Superior temporal gyrus (tissue), 1 donor: ENCODE data around the gene PARD3.
"Not testable (repeated sequence)": the region's sequence is repeated elsewhere in the genome, so short reads cannot be mapped to it uniquely, and the experiment has no call there.

Experiments used
- DNase-seq: peaks from one replicate; pipeline ENCODE4 v3.0.0-alpha.2; 2016; ENCODE audit errors: extremely low spot score

PARD3 gene

GRCh38 chr10:34467364-34467763 lies 347.7 kb downstream of the PARD3 start:
- DNase-seq = no peak

DNA sequence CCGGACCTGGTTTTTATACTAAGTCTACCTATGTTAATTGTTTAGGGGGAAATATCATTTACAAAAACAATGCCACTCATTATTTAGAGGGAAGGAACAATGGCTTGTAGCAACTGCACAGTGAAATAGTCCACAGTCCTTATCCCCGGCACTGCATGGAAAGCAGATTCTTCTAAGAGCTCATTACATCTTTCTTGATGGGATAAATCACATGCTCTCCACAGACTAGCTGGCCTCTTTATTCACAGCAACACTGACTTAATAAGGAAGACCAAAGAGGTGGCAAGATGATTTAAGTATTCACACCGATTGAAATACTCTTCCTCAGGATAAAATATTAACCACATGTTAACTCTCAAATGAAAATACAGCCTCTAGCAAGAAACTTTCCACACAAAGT lies 349.4 kb downstream of the PARD3 start:
- DNase-seq = no peak

GRCh38 chr10:34464591-34464990 lies 350.5 kb downstream of the PARD3 start:
- no peak for DNase-seq

DNA sequence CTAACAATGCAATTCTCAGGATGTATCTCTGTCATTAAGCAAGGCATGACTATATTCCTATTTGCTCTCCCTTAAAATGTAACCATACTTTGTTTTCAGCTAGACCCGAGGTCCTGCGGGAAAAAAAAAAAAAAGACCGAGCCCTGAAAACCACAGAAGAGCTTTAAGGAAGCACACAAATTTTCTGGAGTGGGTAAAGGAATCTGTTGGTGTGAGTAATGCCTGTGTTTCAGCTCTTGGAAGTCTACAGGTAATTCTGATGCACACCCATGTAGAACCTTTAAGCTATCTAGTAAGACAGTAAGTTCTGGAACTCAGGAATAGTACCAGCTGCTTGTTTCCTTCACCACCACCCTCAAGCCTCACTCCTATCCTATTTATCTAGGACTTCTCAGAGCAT lies 351.1 kb downstream of the PARD3 start:
- no peak for DNase-seq

DNA sequence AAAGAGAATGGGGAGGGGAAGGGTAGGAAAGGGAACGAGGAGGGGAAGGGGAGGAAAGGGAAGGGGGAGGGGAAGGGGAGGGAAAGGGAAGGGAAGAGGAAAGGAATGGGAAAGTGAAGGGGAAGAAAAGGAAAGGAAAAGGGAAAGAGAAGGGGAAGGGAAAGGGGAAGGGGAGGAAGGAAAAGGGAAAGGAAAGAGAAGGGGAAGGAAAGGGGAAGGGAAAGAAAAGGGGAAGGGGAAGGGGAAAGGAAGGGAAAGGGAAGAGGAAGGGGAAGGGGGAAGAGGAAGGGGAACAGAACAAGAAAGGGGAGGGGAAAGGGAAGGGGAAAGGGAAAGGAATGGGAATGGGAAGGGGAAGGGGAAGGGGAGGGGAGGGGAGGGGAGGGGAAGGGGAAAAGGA lies 352.1 kb downstream of the PARD3 start:
- no peak for DNase-seq

DNA sequence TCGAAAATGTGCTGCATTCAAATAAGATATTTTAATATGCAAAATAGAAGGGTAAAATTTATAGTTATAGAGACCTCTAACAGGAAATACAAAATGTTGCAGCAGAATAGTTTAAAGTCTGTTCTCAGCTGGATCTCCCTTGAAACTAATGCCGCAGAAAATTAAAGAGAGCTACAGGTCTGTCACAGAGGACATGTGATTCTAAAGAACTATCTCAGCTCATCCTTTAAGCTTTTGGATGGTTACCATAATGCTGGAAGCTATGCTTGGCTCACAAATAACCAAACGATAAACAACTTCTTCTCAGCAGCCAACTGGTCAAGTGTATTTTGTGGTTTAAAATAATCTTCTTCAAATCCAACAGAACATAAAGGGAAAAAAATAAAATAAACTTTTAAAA lies 353.0 kb downstream of the PARD3 start:
- DNase-seq = no peak

- no peak for DNase-seq
Observed at GRCh38 chr10:34454590-34455261, 360.4 kb downstream of the PARD3 start.

GRCh38 chr10:34449836-34450235 lies 365.3 kb downstream of the PARD3 start:
- no peak for DNase-seq

- no peak for DNase-seq
Observed at GRCh38 chr10:34446049-34446448, 369.0 kb downstream of the PARD3 start.

- no peak for DNase-seq
Observed at GRCh38 chr10:34444223-34445183, 370.6 kb downstream of the PARD3 start.

GRCh38 chr10:34439386-34439785 lies 375.7 kb downstream of the PARD3 start:
- not testable (repeated sequence) for DNase-seq

DNA sequence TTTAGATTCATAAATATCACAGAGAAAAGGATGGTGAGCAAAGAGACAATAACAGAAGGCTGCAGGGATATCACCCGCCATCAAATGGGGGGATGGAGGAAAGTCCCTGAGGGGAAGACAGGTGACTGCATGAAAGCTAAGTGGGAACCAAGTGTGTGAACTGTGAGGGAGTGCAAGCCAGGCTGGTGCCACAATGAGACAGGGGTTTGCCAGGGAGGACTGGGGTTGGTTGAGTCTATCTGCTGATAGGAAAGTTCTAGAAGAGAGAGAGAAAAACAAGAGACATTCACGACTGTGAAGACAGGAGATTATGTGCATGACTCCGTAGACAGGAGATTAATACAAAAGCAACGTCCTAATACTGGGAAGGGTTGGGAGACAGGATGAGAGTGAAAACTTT lies 376.4 kb downstream of the PARD3 start:
- DNase-seq = no peak

DNA sequence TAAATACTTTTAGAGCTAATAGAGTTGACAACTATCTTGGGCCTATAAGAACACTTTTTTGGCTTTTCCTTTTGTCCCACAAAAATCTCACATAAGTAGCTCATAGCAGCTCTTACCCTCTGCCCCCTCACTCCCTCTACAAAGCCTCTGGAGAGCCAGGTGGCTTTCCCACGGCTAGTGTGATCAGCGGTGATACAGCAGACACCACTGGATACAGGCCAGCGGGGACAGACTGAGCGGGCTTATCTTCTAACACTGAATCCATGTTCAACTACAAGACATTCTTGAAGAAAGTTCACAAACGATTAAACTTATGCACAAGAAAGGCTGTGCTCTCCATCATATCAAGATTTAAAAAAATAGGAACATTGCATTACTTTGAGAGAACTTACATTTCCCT lies 377.2 kb downstream of the PARD3 start:
- no peak for DNase-seq

DNA sequence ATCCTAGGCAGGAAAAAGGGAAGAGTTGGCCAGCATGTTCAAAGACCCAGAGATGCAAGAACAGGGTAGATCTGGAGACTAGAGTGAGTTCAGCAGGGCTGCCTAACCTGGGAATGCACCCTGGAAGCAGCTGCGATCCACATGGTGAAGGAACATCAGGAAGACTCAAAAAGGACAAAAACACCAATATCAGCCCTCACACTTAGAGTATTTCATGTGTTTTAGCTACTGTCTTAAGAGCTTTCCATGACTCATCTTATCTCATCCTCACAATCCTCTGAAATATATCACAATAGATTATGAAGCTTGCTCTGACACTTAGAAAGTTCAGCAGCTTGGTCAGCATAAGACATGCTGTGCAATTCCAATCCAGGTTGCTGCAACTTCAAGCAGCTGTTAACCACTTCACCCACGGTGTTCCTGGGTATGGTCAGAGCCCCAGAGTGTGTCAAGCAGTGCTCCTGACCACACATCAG lies 380.9 kb downstream of the PARD3 start:
- DNase-seq = no peak

DNA sequence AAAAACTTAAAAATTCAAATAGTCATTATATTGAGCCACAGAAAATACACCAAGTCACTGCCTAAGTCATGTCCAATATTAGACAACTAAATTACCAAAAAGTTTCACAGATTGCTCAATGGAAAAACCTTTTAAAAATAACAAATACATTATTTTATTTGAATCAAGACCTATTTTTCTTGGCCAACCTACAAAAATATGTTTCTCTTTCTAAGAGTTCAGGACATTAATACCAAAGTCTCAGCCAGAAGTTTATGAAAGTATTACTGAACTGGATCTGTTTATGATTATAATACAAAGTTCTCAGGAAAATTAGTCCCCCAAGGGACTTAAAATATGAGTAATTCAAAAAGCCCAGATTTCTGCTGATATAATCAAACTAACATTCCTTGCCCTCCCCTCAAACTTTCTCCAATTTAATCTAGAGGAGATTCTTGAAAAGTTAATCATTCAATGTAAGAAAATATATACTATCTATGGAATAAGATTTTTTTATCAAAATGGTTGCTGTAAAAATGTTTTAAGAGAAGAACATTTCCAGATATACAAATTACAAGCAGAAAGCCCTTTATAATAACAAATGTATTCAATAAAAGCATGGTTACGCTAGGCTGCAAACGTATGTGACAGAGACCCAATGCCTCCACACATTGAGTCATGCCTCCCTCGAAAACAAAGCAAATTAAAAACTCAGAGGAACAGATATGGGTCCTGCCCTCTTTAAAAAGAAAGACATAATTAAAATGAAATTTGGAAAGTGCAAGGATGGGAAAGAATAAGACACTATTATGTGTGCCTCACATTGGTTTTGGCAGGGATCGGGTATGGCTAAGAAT lies 381.6 kb downstream of the PARD3 start:
- no peak for DNase-seq

- no peak for DNase-seq
Observed at GRCh38 chr10:34432589-34432988, 382.5 kb downstream of the PARD3 start.

- no peak for DNase-seq
Observed at GRCh38 chr10:34430685-34431084, 384.4 kb downstream of the PARD3 start.

DNA sequence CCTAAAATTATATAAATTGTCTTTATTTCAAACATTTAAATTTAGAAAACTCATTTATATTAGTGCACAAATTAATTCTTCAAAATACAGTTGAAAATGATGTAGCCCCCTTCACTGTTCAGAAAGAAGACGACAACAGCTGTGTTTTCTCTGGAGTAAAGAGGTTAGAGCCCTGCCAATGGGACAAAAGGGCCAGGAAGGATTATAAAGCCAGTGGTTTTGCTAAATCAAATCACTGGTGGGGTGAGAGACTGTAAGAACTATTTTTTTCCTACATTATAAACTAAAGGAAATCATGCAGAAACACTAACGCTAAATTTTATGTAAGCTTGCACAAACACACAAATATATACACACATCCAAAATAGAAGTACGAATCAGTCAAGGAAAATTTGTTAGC lies 386.6 kb downstream of the PARD3 start:
- no peak for DNase-seq

DNA sequence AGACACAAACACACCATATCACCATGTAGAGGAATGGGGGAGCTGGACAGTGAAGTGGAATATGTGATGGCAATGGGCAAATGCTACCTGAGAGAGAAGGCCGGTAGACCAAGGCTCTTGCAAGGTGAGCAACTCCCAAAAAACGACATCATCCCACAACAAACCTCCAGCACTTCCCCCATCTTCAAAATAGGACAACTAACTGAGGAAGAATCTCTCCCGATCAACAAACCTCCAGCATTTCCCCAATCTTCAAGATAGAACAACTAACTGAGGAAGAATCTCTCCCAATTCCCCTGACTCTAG lies 387.2 kb downstream of the PARD3 start:
- DNase-seq = no peak

- not testable (repeated sequence) for DNase-seq
Observed at GRCh38 chr10:34427158-34427910, 387.8 kb downstream of the PARD3 start.

DNA sequence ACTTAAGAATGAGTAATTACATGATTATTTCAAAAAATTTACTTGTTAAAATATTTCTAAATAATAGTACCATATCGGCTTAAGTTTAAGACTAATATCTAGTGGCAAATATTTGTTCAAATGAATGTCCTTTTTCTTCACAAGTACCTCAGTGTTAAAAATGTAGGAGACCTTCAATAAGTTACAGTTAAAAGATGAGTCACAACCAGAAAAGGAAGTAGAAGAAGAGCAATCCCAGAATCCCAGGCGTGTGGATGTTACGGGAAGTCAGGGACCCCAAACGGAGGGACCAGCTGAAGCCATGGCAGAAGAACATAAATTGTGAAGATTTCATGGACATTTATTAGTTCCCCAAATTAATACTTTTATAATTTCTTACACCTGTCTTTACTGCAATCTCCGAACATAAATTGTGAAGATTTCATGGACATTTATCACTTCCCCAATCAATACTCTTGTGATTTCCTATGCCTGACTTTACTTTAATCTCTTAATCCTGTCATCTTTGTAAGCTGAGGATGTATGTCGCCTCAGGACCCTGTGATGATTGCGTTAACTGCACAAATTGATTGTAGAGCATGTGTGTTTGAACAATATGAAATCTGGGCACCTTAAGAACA lies 388.4 kb downstream of the PARD3 start:
- not testable (repeated sequence) for DNase-seq
